Measurements from ENCODE around the gene SLC66A1.
"Not testable (repeated sequence)": the region's sequence is repeated elsewhere in the genome, so short reads cannot be mapped to it uniquely, and the experiment has no call there.

DNA sequence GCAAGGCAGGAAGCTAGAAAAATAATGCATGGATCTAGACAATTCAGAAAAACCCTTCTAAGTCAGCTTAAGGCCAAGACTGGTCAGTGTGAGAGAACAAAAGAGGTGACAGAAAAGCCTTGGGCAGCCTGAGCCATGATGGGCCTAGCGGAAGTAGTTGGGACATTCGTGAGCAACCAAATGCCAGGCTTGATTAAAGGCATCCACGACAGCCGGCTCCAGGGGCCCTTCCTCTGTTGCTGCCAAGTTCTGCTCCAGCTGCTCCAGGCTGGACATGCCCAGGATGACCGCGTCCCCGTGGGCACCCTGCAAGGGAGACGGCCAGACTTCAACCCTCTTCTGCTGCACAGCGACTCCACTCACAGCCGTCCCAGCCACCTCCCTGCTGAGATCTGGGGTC, 8.0 kb upstream of the SLC66A1 start:
- TF ChIP-seq EZH2phosphoT487 (IDR thresholded peaks at IDR 0.05; ENCODE audit: low read depth) = not testable (repeated sequence)
- TF ChIP-seq, protein P1, sequence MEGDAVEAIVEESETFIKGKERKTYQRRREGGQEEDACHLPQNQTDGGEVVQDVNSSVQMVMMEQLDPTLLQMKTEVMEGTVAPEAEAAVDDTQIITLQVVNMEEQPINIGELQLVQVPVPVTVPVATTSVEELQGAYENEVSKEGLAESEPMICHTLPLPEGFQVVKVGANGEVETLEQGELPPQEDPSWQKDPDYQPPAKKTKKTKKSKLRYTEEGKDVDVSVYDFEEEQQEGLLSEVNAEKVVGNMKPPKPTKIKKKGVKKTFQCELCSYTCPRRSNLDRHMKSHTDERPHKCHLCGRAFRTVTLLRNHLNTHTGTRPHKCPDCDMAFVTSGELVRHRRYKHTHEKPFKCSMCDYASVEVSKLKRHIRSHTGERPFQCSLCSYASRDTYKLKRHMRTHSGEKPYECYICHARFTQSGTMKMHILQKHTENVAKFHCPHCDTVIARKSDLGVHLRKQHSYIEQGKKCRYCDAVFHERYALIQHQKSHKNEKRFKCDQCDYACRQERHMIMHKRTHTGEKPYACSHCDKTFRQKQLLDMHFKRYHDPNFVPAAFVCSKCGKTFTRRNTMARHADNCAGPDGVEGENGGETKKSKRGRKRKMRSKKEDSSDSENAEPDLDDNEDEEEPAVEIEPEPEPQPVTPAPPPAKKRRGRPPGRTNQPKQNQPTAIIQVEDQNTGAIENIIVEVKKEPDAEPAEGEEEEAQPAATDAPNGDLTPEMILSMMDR (IDR thresholded peaks at IDR 0.05; ENCODE audit: low read depth, low read length) = not testable (repeated sequence)

All from OCI-LY3 (cell line).